Coronary artery (tissue), 2 donors: Measurements from ENCODE around the gene MAN1A2.
"Not testable (repeated sequence)": the region's sequence is repeated elsewhere in the genome, so short reads cannot be mapped to it uniquely, and the experiment has no call there.

Source experiments
- DNase-seq: peaks from one replicate; pipeline ENCODE4 v3.0.0-alpha.2; 2017; ENCODE audit warnings: low spot score
- H3K27ac ChIP-seq, 2 donors: fragments of 200-600 bp; sonication (generic); one replicate each; pipeline ENCODE4 v1.5.1; 2016 to 2019
- H3K4me3 ChIP-seq: fragments of 200-600 bp; sonication (generic); 2 replicates; pipeline ENCODE4 v1.5.1; 2016; ENCODE audit warnings: mild to moderate bottlenecking, moderate library complexity
- TF ChIP-seq, protein P1 (sequence below): fragments of 200-600 bp; sonication (generic); IDR thresholded peaks from one replicate; pipeline ENCODE4 v1.5.1; 2019; ENCODE audit warnings: antibody characterized with exemption

Gene MAN1A2

DNA sequence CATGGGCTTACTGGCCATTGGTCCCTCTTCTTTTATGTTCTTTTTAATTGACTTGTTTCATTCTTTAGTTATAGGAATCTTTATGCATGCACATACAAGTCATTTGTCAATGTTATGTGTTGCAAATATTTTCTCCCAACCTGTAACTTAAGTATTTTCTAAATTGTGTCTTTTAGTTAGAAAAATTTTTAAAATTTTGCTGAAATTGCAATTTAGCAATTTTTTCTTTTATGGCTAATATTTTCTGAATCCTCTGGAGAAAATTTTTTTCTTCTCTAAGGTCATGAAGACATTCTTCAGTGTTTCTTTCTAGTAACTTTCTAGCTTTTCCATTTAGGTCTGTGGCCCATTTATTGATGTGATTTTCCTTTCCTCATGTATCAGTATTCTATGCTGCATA, 189.7 kb downstream of the MAN1A2 start:
- Histone ChIP-seq H3K4me3 (no peak overlapping the region), H3K27ac (no peak overlapping the region)
- TF ChIP-seq, protein P1, sequence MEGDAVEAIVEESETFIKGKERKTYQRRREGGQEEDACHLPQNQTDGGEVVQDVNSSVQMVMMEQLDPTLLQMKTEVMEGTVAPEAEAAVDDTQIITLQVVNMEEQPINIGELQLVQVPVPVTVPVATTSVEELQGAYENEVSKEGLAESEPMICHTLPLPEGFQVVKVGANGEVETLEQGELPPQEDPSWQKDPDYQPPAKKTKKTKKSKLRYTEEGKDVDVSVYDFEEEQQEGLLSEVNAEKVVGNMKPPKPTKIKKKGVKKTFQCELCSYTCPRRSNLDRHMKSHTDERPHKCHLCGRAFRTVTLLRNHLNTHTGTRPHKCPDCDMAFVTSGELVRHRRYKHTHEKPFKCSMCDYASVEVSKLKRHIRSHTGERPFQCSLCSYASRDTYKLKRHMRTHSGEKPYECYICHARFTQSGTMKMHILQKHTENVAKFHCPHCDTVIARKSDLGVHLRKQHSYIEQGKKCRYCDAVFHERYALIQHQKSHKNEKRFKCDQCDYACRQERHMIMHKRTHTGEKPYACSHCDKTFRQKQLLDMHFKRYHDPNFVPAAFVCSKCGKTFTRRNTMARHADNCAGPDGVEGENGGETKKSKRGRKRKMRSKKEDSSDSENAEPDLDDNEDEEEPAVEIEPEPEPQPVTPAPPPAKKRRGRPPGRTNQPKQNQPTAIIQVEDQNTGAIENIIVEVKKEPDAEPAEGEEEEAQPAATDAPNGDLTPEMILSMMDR, result no peak
- no peak for DNase-seq

DNA sequence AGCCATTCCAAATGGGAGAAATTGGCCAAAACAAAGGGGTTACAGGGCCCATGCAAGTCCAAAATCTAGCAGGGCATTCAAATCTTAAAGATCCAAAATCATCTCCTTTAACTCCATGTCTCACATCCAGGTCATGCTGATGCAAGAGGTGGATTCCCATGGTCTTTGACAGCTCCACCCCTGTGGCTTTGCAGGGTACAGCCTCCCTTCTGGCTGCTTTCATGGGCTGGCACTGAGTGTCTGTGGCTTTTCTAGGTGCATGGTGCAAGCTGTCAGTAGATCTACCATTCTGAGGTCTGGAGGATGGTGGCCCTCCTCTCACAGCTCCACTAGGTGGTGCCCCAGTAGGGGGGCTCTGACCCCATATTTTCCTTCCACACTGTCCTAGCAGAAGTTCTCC, 191.2 kb downstream of the MAN1A2 start:
- not testable (repeated sequence) for H3K4me3 ChIP-seq, H3K27ac ChIP-seq, DNase-seq

DNA sequence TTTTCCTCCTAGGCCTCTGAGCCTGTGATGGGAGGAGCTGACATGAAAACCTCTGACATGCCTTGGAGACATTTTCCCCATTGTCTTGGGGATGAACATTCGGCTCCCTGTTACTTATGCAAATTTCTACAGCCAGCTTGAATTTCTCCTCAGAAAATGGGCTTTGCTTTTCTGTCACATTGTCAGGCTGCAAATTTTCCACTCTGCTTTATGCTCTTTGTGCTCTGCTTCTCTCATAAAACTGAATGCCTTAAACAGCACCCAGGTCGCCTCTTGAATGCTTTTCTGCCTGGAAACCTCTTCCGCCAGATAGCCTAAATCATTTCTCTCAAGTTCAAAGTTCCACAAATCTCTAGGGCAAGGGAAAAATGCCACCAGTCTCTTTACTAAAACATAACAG, 191.9 kb downstream of the MAN1A2 start:
- TF ChIP-seq, protein P1, result no peak
- no peak overlapping the region for H3K27ac ChIP-seq
- H3K4me3 ChIP-seq, result no peak overlapping the region
- DNase-seq, result no peak

DNA sequence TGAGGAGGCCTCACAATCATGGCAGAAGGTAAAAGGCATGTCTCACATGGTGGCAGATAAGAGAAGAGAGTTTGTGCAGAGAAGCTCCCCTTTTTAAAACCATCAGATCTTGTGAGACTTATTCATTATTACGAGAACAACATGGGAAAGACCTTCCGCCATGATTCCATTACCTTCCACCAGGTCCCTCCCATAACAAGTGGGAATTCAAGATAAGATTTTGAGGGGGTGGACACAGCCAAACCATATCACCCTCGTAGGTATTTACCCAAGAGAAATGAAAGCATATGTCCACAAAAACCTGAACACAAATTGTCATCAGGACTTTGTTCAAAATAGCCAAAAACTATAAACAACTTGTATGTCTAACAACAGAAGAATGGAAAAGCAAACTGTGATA, 192.7 kb downstream of the MAN1A2 start:
- Histone ChIP-seq H3K4me3 (no peak overlapping the region), H3K27ac (no peak overlapping the region)
- no peak for DNase-seq
- TF ChIP-seq, protein P1, result no peak

DNA sequence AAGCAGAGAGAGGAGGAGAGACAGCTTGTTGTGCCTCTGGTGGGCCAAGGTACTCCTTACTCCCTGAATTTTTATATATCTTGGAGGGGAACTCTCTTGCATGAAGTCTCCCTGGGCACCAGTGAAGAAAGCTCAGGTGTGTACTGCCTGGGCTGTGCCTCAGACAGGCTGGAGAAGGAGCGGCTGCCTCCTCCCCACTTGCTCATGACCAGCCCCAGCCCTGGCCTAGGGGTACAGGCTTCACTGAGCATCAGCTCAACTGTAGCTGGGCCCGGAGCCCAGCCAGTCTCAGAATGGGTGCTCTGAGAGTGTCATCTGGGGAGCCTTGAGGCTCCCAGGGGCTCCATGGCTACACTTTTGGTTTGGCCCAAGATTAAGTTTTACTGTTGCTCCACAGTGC, 193.8 kb downstream of the MAN1A2 start:
- DNase-seq, result no peak
- H3K27ac ChIP-seq, result no peak overlapping the region
- TF ChIP-seq, protein P1, result no peak

DNA sequence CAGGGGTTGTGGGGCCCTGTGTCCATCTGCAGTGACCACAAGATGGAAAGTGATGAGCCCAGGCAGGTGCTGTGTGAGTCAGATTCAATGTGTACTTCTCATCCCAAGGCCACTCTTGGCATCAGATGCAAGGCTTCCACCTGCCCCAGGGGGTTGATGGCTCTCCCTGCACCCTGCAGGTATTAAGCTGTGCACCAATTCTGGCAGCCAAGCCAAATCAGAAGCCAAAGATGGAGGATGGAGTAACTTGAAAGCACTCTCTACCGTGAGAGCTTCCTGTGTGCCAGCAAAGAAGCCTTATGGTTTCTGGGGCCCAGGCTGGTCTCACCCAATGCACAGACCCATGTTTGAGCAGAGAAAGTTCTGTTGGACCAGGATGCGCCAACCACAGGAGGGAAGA, 194.3 kb downstream of the MAN1A2 start:
- TF ChIP-seq, protein P1, result no peak
- no peak for DNase-seq
- H3K4me3 ChIP-seq, result no peak overlapping the region
- no peak overlapping the region for H3K27ac ChIP-seq

More for the DNA sequence above, 193.8 kb downstream of the MAN1A2 start:
- no peak overlapping the region for H3K4me3 ChIP-seq

DNA sequence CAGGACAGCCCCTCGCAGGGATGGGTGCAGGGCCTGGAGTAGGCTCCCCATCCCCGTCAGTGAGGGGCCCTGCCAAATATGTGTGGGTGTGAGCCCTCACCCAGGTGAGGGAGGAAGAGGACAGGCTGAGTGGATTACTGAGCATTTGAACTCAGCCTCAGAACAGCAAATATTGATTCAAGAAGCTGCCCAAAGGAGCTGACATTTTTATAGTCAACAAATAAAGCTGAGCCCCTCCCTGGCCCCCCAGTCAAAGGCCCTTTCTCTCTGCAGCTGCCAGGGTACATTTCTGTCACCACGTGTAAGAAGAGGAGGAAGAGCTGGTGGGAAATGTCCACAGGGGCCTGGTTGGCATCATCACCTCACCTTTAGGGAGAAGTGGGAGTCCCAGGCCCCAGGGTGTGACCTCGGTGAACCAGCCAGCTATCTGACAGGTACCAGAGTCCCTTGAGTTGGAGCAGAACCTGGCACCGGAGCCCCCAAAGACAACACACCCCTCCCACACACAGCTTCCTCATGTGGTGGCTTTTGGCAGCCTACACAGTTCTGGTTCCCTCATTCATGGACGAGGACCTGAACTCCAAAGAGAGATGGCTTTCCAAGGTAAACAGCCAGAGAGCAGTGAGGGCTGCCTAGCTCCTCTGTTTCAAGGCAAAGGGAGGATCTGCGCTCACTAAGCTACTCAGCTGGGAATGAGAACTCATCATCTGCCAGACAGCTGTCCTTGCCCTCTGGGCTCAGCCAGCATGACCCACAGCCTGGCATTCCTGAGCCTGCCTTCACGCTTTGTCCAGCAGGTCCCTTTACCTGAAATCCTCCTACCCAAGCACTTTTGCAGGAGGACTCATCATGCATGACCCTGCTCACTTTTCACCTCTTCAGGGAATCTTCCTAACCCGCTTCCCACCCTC, 195.6 kb downstream of the MAN1A2 start:
- no peak overlapping the region for H3K27ac ChIP-seq
- DNase-seq, result no peak
- TF ChIP-seq, protein P1, result no peak
- no peak overlapping the region for H3K4me3 ChIP-seq
